OCI-LY3 (cell line): ENCODE data around the gene GCNA.

Experiments
- CTCF ChIP-seq: fragments of 200-600, 300-600 bp; sonication (generic); IDR thresholded peaks from 2 replicates; pipeline ENCODE4 v1.5.1; 2014; ENCODE audit warnings: antibody characterized with exemption, low read length, low read depth
- EZH2phosphoT487 ChIP-seq: fragments of 200-600 bp; shearing (Covaris generic); IDR thresholded peaks from 2 replicates; pipeline ENCODE4 v1.6.1; 2018; ENCODE audit warnings: antibody characterized with exemption, mixed run types, low read depth

- no peak for TF ChIP-seq CTCF
- TF ChIP-seq EZH2phosphoT487 = no peak
Measured at GRCh38 chrX:71603618-71604017, 25.4 kb downstream of the GCNA start.
